ENCODE results near the gene BCL2L14.

DNA sequence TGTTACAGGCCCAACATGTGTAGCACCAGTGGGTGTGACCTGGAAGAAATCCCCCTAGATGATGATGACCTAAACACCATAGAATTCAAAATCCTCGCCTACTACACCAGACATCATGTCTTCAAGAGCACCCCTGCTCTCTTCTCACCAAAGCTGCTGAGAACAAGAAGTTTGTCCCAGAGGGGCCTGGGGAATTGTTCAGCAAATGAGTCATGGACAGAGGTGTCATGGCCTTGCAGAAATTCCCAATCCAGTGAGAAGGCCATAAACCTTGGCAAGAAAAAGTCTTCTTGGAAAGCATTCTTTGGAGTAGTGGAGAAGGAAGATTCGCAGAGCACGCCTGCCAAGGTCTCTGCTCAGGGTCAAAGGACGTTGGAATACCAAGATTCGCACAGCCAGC is 8.6 kb downstream of the BCL2L14 start:
- TF ChIP-seq POLR2AphosphoS5 (IDR thresholded peaks at IDR 0.05; ENCODE audit: low read depth, low read length) = no peak
- no peak for TF ChIP-seq TAF1 (IDR thresholded peaks at IDR 0.05; ENCODE audit: borderline replicate concordance, low read depth, low read length)

Measured in GM12892 (cell line).